ENCODE measurements around the gene ACOT8.

GRCh38 chr20:45816951-45817350, 40.2 kb downstream of the ACOT8 start:
- TF ChIP-seq CTCF (optimal IDR thresholded peaks at IDR 0.05 in 1 of 3, IDR thresholded peaks at IDR 0.05 in 1 of 3, conservative IDR thresholded peaks at IDR 0.05 in 1 of 3; ENCODE audit: extremely low read depth in 1 of 3, insufficient read depth in 2 of 3, low read length in 3 of 3) (no peak), EZH2 (IDR thresholded peaks at IDR 0.05; ENCODE audit: low read length) (no peak)
